MM.1S (cell line): ENCODE measurements around the gene TENM4.

Source experiments
- CTCF ChIP-seq: fragments of 300-600 bp; sonication (generic); IDR thresholded peaks from 2 replicates; pipeline ENCODE4 v1.5.1; 2016; ENCODE audit warnings: antibody characterized with exemption, low read length, mixed read lengths
- EZH2 ChIP-seq: fragments of 300-600 bp; sonication (generic); optimal IDR thresholded peaks from 2 replicates; pipeline ENCODE3; 2017; ENCODE audit warnings: low read depth, mild to moderate bottlenecking, antibody characterized with exemption, low read length, mixed read lengths
- EZH2phosphoT487 ChIP-seq: fragments of 300-600 bp; sonication (generic); IDR thresholded peaks from 2 replicates; pipeline ENCODE4 v1.6.1; 2018; ENCODE audit warnings: antibody characterized with exemption, low read length

GRCh38 chr11:78938036-78938435, 502.8 kb downstream of the TENM4 start:
- no peak for TF ChIP-seq CTCF
- no peak for TF ChIP-seq EZH2
- no peak for TF ChIP-seq EZH2phosphoT487
